Embryonic facial prominence (tissue), 1 donor: ENCODE data around the gene UTP11.
"Not testable (repeated sequence)": the region's sequence is repeated elsewhere in the genome, so short reads cannot be mapped to it uniquely, and the experiment has no call there.

Experiments used
- DNase-seq: peaks from one replicate; pipeline ENCODE4 v3.0.0-alpha.2; 2016; ENCODE audit errors: extremely low spot score

UTP11 gene

DNA sequence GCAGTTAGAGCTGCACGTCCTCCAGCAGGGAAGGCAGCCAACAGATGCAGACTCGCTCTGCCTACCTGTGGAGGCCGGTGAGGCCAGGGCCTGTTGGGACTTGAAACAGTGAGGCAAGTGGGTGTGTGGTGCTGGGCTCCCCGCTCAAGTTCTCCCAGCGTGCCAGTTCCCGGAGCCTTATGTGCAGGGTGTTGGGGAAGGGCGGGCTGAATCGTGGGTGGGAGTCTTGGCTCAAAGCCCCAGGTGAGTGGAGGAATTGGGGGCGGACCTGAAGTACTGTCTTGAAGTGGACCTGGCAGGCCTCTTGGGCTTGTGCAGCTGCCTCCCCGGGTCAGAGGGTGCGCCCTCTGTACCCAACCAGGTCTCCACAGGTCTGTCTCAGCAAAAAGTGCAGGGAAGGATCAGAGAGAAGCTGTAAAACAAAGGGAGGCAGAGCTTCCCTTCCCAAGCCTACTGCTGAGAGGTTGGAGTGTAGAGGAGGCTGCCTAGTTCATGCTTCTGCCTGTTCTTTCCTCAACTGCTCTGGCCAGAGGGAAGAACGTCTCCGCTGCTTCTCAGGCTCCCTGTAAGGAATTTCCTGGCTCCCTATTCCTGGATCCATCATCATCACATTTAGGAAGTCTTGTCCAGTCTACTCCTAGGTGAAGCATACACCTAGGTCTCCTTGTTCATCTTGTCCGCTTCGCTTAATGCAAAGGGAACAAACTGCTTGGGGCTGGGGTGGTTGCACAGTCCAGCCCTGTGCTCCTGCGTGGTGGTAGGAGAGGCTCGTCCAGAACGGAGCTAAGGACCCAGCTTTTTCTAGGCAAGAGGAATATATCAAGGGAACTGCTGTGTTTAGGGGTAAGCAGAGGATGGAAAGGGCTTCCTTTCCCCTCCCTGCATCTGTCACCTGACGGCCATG, 14.9 kb downstream of the UTP11 start:
- no peak for DNase-seq

DNA sequence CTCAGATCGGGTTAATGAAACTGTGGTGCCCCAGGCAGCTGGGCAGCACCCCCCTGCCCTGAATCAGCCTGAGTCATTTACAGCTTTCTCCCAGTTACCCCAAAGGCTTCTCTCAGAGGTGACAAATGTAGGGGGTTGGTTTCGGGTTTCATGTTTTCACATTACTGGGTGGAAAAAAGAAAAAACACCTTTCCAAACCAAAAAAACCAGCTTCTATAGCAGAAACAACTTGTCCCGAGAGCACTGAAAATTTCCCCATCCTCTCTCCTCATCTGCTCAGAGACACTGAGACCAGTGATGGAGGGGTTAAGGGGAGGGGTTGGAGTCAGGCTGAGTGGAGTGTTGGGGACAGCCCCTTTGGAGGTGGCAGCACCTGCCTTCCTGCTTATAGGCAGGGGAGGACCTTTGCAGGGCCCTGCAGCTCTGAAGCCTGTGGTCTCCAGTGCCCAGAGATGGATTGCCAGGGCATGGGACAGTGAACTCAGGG, 15.6 kb downstream of the UTP11 start:
- no peak for DNase-seq

DNA sequence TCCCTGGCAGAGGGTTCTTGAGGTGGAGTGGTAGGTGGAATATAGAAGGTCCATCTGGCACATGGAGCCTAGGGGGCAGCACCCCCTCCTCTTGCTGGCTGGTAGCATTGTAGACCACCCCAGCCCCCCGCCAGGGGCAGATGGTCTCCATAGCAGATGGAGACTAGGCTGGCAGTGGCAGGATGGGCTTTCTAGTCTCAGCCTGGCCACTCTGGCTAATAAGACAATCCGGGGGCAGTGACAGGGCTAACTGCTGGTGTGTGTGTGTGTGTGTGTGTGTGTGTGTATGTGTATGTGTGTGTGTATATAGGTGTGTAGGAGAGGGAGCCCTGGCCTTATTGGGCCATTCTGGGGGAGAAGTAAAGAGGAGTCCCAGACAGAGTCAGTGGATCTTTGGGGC, 16.1 kb downstream of the UTP11 start:
- DNase-seq: no peak

DNA sequence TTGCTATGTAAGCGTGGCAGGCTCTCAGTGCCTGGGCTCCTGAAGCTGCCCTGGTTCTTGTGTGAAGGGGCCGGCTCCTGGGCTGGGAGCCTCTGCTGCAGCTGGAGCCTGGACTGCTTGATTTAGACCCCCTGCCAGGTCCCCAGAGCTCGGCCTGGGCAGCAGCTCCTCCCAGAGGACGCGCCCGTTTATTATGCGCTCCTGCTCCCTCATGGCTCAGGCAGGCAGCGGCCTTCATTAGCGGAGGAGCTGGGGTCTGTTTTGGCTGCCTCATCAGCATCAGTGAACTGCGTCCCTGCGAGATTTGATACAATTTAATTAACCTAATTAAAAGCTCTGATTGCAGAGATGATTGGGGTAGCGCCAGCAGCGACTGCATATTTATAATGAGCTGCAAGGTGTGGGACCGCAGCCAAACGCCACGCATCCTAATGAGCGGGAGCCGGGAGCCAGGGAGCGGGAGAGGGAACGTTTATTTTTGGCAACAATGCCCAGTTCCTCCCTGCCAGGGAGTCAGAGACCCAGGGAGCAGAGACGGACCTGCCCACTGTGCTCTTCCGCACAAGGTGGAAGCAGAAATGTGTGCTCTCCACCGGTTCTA, 16.6 kb downstream of the UTP11 start:
- DNase-seq: no peak

DNA sequence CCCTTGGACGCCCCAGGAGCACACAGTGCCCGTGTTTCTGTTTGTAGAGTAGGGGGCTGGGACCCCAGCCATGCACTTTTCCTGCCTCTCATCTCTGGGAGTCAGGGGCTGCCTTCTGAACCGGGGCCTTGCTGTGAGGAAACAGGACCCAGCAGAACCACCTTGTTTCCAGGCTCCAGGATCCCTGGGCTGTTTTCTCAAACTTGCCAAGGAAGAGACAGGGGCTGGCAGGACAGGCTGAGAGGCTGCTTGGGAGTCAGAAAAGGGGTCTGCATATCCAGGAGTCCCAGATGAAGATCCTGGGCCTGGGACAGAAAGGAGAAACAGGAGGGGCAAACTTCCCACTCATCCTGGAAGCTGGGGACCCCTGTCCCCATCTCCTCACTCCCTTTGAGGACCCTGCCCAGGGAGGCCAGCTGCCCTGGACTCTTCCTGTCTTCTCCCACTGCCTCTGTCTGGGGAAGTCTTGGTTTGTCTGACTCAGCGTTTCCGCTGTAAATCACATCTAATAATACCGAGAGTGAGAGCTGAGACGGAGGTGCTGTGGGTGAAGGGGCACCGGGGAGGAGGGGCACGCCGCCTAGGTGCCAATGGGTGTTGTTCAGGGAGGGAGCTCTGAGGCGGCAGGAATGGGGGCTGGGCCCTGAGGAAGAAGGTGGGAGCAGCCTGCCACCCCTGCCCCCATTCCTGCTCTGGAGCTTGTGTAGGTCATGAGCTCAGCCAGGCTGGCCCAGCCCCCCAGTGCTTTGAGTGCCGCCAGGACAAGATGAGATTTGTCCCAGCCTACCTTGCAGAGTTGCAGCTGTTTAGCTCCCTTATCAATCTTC, 17.4 kb downstream of the UTP11 start:
- no peak for DNase-seq

DNA sequence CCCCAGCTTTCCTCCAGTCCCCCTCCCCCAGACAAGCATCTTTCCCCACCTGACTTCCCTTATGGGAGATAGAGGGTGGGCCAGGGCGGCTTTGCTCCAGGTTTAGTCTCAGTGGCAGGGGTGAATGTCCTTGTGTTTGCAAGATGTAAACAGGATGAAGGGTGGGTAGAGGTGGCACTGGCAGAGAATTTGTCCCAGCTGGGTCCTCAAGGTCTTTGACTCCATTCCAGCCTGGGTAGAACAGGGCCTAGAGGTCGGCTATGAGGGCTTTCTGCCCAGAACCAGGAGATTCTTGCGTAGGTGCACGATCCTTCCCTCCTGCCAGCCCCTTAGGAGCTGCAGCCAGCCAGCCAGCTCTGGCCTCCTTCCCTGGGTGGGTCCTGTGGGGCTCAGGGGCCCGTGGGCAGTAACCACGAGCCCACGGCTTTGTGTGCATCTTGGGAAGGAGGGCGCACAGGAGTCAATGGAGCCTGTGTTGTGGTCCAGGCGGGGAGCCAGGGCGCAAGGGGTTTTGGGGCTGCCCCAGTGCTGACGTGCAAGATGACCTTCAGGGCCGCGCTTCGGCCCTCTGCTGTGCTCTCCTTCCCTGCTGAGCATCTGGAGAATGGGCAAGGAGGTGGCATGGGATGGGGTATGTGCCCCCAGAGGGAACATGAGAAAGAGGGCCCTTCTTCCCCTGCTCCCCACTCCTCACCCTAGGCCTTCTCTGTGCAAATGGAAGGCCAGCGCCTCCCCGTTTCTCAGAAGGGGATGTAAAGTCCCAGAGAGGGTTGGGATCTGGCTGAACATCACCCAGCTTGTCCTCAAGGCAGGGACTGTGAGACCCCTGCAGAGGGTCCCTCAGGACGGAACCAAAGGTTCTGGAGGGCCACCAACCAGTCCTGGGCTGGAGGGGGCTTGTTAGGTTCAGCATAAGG, 18.3 kb downstream of the UTP11 start:
- DNase-seq: no peak

DNA sequence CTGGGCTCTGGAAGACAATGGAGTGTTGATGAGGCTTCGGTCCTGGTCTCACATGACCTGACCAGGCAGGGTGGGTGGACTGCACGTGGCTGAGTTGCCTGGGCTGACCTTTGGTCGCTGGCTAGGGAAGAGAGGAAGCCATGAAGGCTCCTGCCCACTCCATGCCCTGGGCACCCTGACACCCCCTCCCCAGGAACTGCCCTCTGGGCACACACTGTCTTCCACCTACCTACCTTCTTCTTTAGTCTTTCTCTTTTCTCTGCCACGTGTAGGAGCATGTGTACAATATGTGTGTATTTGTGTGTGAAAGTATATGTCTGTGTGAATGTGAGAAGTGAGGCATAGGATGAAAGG, 19.0 kb downstream of the UTP11 start:
- no peak for DNase-seq

DNA sequence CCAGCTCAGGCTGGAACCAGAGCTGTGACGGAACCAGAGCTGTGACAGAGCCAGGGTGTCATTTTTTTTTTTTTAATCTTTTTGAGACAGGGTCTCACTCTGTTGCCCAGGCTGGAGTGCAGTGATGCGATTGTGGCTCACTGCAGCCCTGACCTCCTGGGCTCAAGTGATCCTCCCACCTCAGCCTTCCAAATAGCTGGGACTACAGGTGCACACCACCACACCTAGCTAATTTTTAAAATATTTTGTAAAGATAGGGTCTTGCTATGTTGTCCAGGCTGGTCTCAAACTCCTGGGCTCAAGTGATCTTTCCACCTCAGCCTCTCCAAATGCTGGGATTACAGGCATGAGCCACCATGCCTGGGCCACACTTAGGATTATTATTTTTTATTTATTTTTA, 20.5 kb downstream of the UTP11 start:
- DNase-seq: not testable (repeated sequence)

DNA sequence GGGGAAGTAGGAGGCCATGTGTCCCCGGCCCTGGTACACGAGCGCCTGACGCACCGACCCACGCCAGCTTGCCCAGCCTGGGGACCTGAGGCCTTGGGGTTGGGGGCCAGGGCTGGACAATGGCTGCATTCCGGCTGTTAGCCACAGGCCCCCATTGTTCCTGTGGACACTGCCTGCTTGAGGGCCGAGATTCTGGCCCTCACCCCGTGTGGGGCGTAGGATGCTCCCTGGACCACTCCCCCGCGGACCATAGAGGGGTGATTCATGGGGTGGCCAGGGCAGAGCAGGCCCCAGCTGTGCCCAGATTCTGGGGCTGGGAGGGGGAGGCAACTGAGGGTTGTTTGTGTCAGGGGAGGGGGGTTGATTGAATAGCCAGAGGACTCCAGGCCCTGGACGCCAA, 22.3 kb downstream of the UTP11 start:
- DNase-seq: no peak

DNA sequence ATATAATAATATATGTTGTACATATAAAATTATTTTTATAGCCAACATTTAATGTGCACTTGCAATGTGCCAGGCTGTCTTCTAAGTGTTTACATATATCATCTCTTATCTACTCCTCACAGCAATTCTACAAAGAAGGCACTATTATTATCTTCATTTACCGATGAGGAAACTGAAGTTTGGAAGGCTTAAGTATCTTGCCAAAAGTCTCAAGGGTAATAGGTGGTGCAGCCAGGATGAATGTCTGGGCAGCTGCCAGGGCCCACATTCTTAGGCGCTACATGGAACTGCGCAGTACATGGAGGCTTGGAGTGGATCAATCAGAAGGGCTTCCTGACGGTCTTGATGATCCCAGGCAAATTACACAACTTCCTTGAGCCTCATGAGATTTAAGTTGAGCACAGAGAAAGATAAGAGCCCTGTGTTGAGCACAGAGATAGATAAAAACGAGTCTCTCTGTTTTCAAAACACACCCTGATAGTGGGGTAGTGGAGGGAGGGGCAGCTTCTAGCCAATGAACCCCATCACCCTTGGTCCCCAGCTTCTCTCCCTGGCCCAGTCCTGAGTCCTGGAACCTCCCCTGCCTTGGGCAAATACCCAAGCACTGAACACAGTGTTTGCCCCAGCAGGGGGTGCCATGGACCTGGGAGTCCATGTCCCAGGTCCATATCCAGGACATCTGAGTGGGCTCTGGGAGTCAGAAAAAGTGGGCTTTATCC, 24.8 kb downstream of the UTP11 start:
- no peak for DNase-seq

DNA sequence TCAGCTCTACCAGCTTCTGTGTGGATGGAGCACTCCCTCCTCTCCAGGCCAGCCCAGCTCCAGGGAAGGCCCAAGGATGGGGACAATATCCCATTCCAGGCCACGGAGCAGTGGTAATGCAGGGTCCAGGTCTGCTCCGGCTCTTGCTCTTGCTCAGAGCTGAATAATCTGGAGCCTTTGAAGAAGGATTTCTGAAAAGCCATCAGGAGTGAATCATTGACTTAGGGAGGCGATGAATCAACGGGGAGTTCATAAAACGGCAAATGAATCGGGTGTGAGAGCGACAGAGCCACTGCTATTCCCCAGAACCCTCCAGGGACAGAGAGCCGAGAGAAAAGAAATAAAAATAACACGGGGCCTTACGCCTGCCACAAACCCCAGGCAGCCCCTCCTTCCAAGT, 26.3 kb downstream of the UTP11 start:
- DNase-seq: no peak

DNA sequence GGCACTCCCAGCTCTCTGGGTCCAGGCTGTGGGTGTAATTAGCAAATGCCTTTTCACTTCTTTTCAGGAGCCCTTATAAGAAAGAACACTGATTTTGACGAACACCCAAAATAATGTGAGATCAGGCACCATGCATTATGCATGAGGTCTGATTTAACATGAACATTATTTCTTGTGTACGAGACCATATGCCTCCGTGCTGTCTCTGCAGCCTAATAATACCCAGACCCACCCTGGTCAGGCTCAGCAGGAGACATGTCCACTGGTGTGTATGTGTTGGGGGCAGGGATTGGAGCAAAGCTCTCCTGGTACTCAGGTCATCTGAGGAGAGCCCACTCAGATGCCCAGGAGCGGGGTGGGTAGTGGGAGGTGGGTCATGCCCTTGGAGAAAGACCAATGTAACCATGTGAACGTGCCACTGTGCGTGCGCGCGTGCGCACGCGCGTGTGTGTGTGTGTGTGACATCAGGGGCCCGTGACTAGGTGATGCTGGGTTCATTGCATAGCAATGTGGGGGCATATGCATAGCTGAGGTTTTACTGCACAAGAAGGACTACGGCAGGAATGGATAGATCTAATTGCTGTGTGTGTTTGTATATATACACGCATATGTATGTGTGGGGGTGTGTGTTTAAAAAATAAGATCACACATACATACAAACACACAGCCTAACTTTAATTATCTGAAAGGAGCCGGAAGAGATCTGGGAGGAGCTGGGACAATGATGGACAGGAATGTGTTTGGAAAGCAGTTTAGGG, 27.0 kb downstream of the UTP11 start:
- no peak for DNase-seq

DNA sequence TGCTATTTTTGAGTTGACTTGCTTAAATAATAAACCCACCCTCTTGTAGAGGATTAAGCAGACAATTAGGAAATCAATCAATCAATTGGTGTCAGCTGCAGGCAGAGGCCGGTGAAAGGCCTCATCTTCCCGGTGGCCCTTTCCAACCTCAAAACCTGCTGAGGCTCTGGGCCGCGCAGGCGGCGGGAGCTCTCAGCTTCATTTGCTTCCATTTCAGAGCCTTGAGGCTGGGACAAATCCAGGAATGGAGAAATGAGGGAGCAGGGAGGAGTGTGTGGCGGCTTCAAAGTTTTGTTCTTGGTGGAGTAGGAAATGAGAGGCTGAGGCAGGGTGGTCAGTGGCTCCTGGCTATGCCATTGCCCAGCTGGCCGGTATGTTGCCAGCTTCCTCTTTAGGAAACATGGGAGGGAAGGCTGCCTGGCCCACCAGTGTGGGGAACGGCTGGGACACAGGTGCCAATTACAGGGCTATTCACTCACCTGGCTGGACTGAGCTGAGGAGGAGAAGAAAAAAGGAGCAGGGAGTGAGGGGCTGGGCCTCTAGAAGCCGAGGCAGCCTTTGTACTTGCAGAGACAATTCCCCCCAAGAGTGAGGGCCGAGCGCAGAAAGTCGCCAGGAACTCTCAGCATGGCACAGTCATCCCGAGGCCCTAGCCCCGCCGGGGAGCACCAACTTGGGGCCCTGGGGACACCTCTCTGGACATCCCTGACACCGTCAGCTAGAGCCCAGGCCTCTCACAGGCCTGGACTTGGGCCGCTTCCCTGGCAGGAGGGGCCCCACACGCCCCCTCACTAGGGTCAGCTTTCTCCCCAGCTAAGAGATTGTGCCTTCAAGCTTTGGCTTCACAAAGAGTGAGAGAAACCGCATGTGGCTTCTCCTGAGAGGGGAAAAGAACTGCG, 29.7 kb downstream of the UTP11 start:
- DNase-seq: no peak

DNA sequence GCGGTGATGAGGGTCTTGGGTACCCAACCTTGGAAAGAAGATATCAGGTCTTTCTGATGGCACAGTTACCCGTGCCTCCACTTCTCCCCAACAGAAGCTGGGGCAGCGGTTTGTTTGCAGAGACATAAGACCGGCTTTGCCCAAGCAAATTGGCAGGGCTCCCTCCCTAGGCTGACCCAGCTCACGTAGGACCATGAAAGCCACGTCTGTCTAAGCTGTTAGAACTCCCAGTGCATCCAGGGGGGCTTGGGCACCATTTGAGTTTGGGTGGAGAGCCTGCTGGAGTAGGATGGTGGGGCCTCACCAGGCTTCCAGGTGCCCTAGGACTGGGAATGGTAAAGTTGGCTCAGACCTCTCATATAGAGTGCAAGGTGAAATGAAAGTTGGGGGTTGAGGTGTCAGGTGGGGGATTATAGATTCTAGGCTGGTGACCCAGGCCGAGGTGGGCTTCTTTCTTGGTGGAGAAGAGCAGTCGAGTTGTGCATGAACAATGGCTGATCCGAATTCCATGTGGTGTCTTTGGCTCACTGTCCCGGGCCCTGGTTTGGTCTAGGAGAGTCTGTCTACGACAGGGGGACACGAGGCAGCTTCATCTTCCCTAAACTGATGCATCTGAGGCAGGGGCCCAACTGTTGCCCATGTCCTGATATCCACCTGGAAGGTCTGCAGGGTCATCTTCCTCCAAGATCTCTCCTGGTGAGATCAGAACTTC, 30.7 kb downstream of the UTP11 start:
- no peak for DNase-seq

DNA sequence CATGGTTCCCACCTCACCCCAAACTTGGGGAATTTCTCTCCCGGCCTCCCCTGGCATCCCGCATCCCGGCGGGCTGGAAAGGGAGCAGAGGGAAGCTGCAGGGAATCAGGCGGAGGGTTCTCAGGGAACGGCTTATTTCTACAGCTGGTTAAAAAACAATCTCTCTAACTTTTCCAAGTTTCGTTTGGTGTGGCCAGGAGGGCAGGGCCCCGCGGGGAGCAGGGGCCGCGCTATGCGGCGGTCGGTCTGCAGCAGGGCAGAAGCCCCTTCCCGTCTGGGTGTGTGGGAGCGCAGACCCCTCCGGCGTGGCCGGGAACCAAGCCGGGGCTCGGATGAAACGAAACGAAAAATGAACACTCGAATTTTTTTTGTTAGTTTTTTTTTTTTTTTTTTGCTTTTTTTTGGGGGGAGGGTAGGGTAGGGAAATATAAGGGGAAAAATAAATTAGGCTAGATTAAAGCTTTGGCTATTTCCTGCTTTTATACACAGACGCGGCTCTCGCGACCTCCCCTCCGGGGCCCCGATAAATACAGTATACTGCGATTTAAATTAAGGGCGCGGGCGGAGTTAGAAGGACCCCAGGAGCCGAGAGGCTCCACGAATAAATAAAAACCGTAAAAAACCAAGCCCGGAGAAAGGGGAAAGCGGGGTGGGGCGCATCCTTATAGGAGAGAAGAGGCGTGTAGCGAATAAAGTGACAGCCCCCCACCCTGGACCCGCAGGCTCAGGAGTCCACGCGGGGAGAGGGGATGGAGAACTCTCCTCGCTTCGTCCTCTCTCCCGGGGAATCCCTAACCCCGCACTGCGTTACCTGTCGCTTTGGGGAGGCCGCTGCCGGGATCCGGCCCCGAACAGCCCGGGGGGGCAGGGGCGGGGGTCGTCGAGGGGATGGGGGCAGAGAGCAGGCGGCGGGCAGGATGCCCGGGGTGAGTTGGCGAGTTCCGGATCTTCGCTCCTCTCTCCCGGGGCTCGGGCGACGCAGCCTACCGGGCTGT, 32.0 kb downstream of the UTP11 start:
- DNase-seq: no peak

DNA sequence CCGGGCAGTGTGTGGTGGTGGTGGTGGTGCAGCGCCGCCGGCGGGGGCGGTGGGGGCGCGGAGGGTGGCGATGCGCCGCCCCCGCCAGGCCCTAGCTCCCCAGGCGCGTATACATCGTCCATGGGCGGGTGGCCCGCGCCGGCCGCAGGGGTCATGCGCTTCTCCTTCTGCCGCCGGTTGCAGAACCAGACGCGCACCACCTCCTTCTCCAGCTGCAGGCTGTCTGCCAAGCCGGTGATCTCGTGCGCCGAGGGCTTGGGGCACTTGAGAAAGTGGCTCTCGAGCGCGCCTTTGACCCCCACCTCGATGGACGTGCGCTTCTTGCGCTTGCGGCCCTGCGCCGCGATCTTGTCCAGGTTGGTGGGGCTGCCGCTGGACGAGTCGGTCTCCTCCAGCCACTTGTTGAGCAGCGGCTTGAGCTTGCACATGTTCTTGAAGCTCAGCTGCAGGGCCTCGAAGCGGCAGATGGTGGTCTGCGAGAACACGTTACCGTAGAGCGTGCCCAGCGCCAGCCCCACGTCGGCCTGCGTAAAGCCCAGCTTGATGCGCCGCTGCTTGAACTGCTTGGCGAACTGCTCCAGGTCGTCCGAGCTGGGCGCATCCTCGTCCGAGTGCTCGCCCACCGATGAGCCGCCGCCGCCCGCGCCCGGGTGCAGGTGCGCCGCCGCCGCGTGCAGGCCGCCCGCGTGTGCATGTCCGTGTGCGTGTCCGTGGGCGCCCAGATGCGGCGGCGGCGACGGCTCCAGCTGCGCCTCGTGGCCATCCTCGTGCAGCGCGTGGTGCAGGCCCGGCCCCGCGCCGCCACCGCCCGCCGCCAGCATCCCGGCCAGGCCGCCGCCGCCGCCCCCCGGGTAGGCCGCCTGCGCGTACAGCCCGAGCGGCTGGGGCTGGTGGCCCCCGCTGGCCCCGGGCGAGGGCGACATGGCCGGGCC, 33.1 kb downstream of the UTP11 start:
- no peak for DNase-seq
